ENCODE data around the gene C1orf94.

DNA sequence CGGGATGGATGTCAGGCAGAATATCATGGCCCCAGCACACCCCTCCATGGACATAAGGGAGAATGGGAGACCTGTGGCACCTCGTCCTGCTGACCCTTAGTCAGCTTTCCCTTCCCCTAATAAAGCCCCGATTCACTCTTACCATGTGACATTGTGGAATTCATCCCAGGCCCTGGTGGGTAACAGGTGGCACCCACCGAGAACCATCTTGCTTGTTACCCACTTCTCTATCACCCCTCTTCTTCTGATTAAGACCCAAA is 44.6 kb upstream of the C1orf94 start:
- TF ChIP-seq, protein P1, sequence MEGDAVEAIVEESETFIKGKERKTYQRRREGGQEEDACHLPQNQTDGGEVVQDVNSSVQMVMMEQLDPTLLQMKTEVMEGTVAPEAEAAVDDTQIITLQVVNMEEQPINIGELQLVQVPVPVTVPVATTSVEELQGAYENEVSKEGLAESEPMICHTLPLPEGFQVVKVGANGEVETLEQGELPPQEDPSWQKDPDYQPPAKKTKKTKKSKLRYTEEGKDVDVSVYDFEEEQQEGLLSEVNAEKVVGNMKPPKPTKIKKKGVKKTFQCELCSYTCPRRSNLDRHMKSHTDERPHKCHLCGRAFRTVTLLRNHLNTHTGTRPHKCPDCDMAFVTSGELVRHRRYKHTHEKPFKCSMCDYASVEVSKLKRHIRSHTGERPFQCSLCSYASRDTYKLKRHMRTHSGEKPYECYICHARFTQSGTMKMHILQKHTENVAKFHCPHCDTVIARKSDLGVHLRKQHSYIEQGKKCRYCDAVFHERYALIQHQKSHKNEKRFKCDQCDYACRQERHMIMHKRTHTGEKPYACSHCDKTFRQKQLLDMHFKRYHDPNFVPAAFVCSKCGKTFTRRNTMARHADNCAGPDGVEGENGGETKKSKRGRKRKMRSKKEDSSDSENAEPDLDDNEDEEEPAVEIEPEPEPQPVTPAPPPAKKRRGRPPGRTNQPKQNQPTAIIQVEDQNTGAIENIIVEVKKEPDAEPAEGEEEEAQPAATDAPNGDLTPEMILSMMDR (IDR thresholded peaks at IDR 0.05) = no peak
- no peak for TF ChIP-seq POLR2AphosphoS5 (IDR thresholded peaks at IDR 0.05; ENCODE audit: low read depth, low read length)
